Measurements from ENCODE around the gene TMIGD3.

DNA sequence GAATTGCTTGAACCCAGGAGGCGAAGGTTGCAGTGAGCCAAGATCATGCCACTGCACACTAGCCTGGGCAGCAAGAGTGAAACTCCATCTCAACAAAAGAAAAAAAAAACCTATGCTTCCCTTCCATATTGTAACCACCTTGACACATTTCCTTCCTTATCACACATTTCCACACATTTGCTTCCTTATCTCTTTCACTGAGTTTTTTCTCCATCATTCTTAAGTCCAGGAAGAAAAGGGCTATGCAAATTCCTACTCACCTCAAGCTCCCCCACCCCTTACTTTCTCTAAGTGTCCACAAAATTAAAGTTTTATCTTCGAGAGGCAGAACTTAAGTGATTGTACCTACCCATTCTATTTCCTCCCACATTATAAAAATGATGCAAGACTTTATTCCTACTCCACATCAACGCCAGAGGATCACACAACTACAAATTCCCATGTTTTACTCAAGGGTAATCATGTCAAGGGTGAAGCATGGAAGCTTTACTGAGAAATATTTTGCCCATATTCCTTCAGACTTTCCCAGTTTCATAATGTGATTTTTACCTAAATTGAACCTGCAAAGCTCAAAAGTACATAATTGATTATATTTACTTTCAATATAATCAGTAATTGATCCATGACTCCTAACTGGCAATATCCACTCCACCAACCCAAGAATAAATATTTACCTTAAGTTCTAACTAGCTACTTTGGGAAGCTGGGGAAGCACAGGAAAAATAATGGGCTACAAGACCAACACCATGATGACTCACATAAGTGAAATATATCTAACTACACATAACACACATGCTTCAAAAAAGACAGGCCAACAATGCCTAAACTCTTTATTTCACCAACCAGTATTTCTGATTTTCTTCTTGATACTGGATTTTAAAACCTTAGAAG, 63.7 kb downstream of the TMIGD3 start:
- TF ChIP-seq BHLHE40 (IDR thresholded peaks at IDR 0.05; ENCODE audit: borderline replicate concordance): no peak
- TF ChIP-seq SP1 (IDR thresholded peaks at IDR 0.05): no peak
- no peak for TF ChIP-seq FOXK2 (IDR thresholded peaks at IDR 0.05)
- TF ChIP-seq, protein P1, sequence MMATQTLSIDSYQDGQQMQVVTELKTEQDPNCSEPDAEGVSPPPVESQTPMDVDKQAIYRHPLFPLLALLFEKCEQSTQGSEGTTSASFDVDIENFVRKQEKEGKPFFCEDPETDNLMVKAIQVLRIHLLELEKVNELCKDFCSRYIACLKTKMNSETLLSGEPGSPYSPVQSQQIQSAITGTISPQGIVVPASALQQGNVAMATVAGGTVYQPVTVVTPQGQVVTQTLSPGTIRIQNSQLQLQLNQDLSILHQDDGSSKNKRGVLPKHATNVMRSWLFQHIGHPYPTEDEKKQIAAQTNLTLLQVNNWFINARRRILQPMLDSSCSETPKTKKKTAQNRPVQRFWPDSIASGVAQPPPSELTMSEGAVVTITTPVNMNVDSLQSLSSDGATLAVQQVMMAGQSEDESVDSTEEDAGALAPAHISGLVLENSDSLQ (IDR thresholded peaks at IDR 0.05): no peak
- no peak for TF ChIP-seq HDGF (IDR thresholded peaks at IDR 0.05; ENCODE audit: borderline replicate concordance)
- TF ChIP-seq FOXA1 (IDR thresholded peaks at IDR 0.05): no peak
- TF ChIP-seq LEF1 (IDR thresholded peaks at IDR 0.05; ENCODE audit: borderline replicate concordance): no peak
- no peak for TF ChIP-seq SUZ12 (IDR thresholded peaks at IDR 0.05)
- no peak for TF ChIP-seq NFRKB (IDR thresholded peaks at IDR 0.05)
- no peak for TF ChIP-seq FOXM1 (IDR thresholded peaks at IDR 0.05; ENCODE audit: borderline replicate concordance)
- TF ChIP-seq ARNT (IDR thresholded peaks at IDR 0.05): no peak
- no peak for TF ChIP-seq TARDBP (IDR thresholded peaks at IDR 0.05)
- TF ChIP-seq L3MBTL2 (conservative IDR thresholded peaks at IDR 0.05): no peak
- no peak for TF ChIP-seq ZNF384 (IDR thresholded peaks at IDR 0.05)
